ENCODE data around the gene TPST2.

Gene TPST2

GRCh38 chr22:26610072-26610958 lies 20.4 kb upstream of the TPST2 start:
- no peak for FAIRE-seq

- no peak for FAIRE-seq
Observed at GRCh38 chr22:26609287-26609686, 19.4 kb upstream of the TPST2 start.

GRCh38 chr22:26608129-26608528 lies 18.2 kb upstream of the TPST2 start:
- no peak for FAIRE-seq

DNA sequence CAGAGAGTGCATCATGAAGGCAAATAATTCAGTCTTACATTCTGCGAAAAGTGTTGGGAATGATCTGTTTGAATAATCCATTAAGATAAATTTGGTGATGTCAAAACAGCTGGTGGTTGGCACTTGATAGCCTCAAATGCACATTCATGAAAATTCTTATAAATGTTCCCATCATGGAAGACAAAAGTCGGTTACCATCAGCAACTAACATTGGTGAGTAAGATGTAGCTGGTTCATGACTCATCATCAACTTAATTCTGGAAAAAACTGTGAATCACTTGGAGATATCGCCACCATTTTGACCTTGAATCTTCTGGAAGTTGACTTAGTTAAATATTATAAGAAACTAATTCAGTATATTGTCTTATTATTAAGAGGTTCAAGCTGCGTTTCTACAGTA lies 16.7 kb upstream of the TPST2 start:
- FAIRE-seq, result no peak

- FAIRE-seq, result no peak
Observed at GRCh38 chr22:26604368-26604767, 14.4 kb upstream of the TPST2 start.

GRCh38 chr22:26602127-26602526 lies 12.2 kb upstream of the TPST2 start:
- no peak for FAIRE-seq

DNA sequence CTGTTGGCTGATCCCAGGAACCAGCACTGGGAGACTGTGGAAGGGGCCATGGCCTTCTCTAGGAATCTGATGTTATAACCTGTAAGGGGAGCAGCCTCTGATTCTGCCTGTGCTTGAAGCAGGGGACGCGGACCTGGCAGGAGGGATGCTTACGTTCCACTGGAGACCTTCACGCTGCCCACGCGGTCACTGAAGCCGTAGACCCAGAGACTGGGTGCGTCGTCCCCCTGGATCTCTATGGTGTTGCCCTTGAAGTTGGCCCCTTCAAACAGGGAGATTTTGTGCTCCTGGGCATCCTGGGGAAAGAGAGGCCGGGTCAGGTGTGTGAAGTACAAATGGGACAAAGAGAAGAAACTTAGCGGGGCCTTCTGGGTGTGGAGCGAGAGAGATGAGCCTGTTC lies 11.8 kb upstream of the TPST2 start:
- no peak for FAIRE-seq

- FAIRE-seq, result no peak
Observed at GRCh38 chr22:26599505-26599904, 9.6 kb upstream of the TPST2 start.

DNA sequence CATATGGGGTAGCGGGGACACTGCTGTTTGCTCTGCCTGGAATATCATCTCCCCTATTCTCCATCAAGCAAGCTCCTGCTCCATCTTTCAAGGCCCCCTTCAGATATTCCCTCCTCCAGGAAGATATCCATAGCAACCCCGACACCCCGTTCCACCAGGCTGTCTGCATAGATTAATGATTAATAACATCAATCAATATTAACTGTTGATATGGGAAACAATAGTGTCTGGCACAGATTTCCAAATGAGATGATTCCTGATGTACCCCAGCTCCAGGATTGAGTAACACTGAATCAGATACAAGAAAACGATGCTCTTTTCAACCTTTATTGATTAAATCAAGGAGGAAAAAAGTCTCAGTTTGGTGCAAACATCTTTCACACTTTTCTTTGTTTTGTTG lies 7.5 kb upstream of the TPST2 start:
- FAIRE-seq, result no peak

DNA sequence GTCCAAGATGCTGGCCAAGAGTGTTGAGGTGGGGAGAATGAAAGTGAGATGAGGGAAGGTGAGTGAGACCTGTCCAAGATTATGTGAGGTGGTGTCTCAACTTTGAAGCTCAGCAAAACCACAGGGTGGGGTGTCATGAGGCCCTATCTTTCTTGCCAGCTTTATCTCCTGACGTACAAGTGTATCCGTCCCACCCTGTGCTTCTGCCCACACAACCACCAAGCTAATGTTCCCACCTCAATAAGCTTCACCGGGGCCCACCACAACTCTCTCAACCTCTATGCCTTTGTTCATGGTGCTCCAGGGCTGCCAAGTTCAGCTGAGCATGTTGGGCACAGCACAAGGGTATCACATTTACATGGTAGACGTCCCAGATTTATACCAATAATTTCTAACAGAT lies 7.1 kb upstream of the TPST2 start:
- no peak for FAIRE-seq

DNA sequence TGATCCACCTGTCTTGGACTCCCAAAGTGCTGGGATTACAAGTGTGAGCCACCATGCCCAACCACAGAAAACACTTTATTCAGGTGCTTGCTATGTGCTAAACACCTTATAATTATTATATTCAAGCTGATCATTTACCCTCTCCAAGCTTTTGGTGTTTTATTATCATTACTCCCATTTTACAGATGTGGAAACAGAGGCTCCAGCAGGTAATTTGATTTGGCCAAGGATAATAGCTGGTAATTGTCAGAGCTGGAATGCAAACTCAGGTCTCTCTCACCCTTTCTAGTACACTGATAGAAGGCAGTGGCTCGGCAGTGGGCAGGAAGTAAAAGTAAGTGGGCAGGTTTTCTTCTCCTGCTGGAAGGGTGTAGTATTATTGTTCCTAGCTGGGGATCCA lies 3.8 kb upstream of the TPST2 start:
- FAIRE-seq, result no peak

GRCh38 chr22:26592421-26592891 lies 2.5 kb upstream of the TPST2 start:
- no peak for FAIRE-seq

DNA sequence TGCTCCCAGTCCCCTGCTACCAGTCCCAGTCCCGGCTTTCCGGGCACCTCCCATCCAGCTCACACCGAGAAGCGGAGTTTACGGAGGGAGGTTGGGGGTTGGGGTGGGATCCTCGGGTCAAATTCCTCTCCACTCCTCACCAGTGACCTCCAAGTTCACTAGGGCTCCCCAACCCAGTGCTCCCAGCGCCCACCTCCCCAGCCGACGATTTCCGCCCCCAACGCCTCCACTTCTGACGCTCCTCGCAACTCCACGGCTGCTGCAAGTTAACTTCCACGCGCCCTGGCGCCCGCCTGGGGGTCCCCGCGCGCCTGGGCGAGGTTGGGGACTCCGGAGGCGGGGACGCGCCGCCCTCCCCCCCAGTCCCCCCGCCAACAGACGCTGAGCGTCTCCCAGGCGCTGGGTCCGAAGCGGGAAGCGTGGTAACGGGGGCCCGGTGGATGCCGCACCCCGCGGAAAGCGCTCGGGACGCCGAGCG lies 526 bp downstream of the TPST2 start:
- FAIRE-seq, result no peak

- no peak for FAIRE-seq
Observed at GRCh38 chr22:26588729-26589366, 1.1 kb downstream of the TPST2 start.

DNA sequence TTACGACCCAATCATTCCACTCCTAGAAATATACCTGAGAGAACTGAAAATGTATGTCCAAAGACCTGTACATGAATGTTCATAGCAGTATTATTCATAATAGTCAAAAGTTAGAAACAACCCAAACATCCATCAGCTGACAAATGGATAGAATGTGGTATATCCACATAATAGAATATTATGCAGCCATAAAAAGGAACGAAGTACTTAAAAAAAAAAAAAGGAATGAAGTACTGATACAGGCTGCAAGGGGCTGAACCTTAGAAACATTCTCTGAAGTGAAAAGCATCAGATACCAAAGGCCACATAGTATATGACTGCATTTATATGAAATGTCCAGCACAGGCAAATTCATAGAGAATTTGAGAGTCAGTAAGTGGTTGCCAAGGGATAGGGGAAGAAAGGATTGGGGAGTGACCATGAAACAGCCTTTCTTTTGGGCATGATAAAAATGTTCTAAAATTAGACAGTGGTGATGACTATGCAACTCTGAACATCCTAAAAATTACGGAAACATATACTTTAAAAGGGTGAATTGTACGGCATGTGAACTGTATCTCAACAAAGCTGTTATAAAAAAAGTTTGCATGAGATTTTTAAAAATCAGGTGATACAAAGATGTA lies 1.8 kb downstream of the TPST2 start:
- no peak for FAIRE-seq

DNA sequence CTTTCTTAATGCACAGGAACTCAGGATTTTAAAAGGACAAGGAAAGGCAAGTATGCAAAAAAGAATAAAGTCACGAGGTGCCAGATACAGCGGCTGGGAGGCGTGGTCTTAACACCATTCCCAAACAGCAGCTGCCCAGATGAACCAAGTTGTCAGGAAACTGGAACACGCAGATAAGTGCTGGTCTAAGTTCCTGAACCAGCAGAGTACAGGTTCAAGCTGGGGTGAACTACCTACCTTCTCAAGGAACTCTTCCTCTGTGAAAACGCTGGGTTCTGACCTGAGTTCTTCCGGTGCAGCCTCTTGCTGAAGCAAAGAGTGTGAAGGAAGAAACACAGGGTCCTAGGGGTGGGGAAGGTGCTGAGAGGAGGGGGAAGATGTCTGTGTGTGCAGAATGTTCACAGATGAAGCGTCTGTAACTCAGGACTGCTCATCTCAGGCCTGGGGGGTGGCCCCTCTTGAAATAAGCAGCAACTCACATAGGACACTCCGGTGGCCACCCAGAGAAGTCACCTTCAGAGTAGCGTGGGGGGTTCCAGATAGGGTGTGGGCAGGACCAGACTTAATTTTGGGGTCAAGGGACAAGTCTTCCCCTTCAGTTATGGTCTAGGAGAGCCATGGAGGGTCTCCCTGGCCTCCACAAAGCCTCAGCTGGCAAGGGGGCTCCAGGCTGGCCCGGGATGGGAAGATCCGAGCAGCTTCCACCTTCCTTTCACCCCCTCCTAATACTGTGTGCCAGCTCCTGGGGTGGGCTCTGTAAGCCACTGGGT lies 3.2 kb downstream of the TPST2 start:
- FAIRE-seq, result no peak

DNA sequence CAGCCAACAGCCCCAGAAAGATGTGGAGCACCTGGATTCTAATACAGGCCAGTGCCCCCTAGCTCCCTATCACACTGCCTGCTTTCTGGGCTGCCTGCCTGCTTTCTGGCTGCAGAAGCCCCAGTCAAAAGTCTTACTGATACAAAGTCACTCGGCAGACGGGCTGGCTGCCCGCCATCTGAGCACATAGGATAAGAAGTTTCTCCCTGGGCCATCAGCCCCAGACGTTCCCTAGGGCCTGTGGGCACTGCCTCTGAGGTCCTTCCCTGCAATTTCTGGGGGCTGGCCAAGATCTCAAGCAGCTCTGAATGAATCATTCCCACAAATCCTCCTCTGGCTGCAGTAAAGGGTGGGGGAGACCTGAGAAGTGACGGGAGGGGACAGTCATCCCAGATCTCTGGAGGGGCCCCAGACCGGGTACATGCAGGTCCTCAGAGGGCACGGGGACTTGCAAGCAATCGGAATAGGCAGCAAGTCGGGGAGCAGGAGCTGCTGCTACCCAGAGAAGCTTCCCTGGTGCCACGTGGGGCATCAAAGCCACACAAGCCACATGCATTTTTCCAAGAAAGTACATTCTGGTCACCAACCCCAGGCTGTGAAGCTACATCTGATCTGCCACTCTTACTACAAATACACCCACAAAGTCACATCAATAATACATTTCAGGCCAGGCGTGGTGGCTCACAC lies 4.7 kb downstream of the TPST2 start:
- FAIRE-seq, result no peak

GRCh38 chr22:26584010-26584409 lies 5.9 kb downstream of the TPST2 start:
- FAIRE-seq, result no peak

GRCh38 chr22:26581633-26582168 lies 8.2 kb downstream of the TPST2 start:
- no peak for FAIRE-seq

DNA sequence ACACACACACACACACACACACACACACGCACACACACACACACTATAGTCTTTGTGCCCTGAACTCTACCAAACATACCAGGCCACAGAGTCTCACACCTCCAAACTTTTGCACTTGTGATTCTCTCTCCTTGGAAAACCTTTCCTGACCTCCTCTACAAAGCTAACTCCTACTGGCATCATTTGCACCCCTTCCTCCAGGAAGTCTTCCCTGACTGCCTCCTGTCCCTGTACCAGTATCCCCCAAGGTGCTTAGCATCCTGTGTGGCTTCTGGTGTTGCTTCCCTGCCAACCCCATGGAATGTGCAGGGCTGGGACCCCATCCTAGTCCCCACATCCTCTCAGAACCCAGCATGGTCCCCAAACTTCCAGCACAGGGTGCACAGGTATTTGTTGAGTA lies 8.9 kb downstream of the TPST2 start:
- no peak for FAIRE-seq

- no peak for FAIRE-seq
Observed at GRCh38 chr22:26580240-26580962, 9.5 kb downstream of the TPST2 start.

Data from colon (tissue), 2 donors.